Glomerular endothelial cell (primary cell): Measurements from ENCODE around the gene GGACT. TPM values are rescaled to one million over a fixed set of nuclear protein-coding genes. Genes with fewer than 3 reads are reported as not detected.
"Not testable (repeated sequence)": the region's sequence is repeated elsewhere in the genome, so short reads cannot be mapped to it uniquely, and the experiment has no call there.

Source experiments
- DNase-seq: peaks from one replicate; pipeline ENCODE4 v3.0.0-alpha.2; 2011; ENCODE audit warnings: low read depth, low spot score; ENCODE audit errors: extremely low read depth
- total RNA-seq: library from RNA; depleted of rRNA; stranded (reverse); fragments of >200 nt; gene quantifications from 2 replicates; pipeline ENCODE4 v1.2.3, GENCODE V29; 2015

GGACT gene
- total RNA-seq, result 6.4 and 7.3 TPM in 2 replicates

DNA sequence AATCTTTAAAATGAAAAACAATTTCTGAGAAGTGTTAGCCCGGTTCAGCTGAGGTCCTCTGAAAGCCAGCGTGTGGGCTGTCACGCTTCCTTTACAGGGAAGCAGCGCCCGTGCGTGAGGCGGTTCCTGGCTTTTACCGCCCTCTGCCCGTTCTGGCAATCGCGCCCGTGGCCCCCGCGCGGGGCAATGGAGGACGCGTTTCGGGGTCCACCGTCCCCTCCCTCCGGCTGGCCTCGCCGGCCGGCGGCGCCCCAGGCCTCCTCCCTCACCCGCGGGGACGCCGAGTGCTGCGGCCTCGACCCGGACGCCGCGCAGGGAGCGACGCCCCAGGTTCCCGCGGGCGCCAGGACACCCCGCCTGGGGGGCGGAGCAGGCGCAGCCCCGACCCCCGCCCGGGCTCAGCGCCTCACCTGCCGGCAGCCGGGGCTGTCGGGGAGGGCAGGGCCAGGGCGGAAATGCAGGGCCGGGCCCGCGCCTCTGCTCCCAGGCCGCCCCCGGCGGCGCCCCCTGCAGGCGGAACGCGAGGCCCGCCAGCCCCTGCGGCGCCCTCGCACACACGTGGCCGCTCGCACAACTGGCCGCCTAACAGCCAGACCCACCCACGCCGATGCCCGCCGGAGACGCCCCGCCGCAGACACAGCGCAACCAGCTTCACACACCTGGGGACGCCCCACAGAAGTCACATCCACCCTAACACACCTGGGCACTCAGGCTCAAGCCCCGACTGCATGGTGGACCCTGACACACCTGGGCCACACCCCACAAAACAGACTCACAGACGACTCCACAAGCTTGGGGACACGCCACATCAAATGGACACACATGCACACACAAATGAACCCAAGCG, at the start of gene GGACT:
GGACT (minus strand) TSS at position 459 of the 847 bp plus-strand sequence. CDS start 56,198 bp downstream, outside the sequence.
- DNase-seq, result no peak

GRCh38 chr13:100637796-100638195, 49.2 kb upstream of the GGACT start:
- DNase-seq, result no peak

GRCh38 chr13:100637380-100637779, 48.8 kb upstream of the GGACT start:
- DNase-seq, result no peak

DNA sequence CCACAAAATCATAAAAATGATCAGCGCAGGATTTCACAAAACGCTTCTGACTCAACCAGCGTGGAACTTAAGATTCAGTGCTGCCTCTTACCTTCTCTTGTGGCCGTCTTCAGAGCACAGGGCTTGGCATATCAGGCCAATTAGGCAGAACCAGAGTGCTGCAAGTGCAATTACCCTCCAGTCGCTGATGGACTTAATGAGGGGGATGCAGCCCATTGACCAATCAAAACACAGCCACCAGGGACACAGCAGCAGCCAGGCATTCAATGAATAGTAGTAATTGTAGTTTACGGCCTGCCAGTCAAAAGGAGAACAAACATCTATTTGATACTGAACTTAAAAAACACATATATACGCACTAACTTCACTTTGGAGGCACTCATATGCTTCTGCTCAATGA, 47.9 kb upstream of the GGACT start:
- no peak for DNase-seq

GRCh38 chr13:100636004-100636403, 47.4 kb upstream of the GGACT start:
- DNase-seq, result no peak

DNA sequence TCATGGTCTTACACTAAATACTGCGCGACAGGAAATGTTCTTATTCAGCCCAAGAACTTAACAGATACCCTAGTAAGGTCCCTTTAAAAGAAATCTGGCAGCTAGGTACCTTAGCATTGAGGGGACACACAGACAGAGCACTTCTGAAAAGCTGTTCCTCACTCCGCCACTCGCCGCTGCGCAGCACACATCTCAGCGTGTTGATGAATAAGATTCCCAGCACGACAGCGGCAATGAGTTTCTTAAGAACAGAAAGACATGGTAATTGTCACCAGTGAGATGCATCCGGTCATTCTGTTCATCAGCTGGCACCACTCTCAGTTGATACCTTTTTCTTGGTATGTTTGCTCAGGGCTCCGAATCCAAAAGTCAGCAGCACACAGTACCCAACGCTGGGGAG, 46.1 kb upstream of the GGACT start:
- DNase-seq, result no peak

- no peak for DNase-seq
These were observed 44.9 kb upstream of the GGACT start for GRCh38 chr13:100633461-100633860.

DNA sequence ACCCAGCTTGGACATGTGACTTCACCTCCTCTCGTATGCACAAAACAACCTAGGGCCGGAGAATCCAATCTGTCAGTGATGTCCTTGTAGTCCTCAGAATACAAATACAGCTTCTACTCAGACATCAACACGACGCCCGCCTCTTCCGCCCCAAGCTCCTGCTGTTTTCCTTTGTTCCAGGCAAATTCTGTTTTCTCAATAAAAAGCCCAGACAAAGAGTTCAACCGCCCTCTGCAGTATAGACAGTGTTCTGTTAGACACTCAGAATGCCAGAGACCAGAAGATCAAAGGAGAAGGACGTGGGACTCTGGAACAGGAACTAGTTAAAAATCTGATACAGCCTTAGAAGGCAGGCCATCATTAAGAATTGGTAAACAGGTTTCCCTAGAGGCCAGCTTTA, 42.0 kb upstream of the GGACT start:
- no peak for DNase-seq

GRCh38 chr13:100627120-100627519, 38.5 kb upstream of the GGACT start:
- no peak for DNase-seq

- DNase-seq, result no peak
These were observed 36.9 kb upstream of the GGACT start for GRCh38 chr13:100625447-100625846.

DNA sequence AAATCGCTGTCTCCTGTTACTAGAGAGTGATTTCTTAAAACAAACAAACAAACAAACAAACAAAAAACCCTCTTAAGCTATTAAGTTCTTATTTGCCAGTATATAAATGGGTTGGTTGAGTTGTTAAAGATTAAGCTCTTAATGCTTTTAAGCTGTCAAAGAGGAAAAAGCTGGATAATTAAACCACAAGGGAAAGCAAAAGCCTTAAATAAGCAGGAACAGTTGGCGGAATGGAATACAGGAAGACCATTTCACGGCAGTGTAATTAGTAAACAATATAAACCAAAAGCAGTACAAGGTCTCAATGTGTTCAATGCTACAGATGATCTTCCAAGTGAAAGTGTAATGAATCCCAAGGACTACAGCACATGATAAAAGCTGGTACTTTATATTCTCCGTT, 32.2 kb upstream of the GGACT start:
- no peak for DNase-seq

DNA sequence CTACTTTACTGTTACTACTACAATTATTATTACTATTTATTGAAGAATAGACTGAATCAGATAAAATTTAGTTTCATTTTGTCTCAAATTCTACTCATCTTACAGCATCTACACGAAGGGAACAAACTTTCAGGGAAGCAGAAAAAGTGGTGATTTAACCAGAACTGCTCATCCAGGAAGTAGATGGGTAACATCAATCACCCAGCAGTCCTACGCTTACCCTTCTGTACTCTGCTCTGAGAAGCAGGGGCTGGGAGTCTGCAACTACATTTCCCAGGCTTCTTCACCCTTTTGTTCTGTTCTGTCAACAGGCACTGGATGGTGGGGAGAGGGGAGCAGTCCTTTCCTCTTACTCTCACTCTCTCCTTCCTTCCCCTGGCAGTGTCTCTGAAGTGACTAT, 31.4 kb upstream of the GGACT start:
- DNase-seq, result no peak

DNA sequence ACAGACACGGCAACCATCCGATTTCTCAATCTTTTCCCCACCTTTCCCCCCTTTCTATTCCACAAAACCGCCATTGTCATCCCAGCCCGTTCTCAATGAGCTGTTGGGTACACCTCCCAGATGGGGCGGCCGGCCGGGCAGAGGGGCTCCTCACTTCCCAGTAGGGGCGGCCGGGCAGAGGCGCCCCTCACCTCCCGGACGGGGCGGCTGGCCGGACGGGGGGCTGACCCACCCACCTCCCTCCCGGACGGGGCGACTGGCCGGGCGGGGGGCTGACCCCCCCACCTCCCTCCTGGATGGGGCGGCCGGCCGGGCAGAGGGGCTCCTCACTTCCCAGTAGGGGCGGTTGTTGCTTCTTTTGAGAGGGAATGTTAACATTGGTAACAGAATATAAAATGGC, 30.3 kb upstream of the GGACT start:
- not testable (repeated sequence) for DNase-seq

DNA sequence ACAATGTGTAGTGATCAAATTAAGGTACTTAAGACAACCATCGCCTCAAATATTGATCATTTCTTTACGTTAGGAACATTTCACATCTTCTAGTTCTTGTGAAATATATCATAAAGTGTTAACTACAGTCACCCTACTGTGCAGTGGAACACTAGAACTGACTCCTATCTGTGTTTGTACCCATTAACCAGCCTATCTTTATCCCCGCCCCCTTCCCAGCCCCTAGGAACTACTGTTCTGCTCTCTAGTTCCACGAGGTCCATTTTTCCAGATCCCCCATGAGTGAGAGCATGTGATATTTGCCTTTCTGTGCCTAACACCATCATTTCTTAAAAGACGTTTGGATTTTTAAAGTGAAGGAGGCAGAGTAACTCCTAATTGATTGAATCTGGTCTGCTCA, 24.4 kb upstream of the GGACT start:
- DNase-seq, result no peak

DNA sequence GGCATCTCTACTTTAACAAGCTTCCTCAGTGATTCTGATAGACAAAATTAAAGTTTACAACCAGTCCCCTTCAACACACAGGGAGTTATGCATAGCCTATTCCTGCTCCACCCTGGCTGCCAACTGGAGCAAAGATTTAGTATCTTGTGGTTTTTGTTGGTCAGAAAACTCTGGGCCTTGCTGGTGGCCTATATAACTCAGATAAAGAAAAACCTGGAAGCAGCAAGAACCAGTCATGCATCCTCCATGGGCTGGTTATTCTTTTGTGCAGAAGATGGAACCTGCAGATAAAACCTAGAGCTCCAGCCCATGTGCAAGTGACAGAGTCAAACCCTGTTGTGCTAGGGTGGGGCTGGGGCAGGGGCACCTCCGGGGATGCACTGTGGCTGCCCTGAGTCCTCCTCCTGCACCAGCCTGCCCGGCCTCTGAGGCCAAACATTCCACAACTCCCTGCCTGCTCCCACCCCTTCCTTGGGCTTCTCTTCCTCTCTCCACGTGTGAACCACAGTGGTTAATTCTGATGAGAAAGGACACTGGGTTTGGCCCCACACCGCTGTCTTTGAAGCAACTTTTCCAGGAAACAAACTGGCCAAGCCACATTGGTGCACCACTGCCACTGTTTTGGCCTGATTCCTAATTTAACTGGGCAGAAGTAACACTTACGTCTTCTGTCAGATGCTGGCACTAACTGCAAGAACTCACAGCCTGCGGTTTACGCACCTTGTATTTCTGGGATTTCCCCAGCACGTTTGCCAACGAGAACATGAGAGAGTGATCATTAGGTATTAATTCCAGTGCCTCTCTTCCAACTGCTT, 23.3 kb upstream of the GGACT start:
- no peak for DNase-seq

GRCh38 chr13:100610391-100611347, 22.1 kb upstream of the GGACT start:
- no peak for DNase-seq

GRCh38 chr13:100608906-100609305, 20.3 kb upstream of the GGACT start:
- no peak for DNase-seq

DNA sequence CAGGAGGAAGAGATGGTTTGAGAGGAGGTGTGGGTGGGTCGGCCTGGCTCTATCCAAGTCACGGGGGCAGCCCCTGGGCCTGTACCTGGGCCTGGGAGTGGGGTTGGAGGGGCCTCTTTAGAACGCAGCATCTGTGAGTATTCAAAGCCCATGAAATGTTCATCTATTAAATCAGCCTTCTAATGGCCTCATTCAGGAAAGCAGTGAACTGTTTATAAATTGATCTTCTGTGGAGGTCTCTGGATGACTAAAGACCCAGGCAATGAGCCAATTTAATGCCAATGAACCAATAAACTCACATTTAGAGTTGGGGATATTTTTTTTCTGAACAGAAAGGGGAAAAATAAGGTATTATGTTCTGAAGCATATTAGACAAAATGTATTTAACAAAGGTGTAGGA, 19.9 kb upstream of the GGACT start:
- no peak for DNase-seq

DNA sequence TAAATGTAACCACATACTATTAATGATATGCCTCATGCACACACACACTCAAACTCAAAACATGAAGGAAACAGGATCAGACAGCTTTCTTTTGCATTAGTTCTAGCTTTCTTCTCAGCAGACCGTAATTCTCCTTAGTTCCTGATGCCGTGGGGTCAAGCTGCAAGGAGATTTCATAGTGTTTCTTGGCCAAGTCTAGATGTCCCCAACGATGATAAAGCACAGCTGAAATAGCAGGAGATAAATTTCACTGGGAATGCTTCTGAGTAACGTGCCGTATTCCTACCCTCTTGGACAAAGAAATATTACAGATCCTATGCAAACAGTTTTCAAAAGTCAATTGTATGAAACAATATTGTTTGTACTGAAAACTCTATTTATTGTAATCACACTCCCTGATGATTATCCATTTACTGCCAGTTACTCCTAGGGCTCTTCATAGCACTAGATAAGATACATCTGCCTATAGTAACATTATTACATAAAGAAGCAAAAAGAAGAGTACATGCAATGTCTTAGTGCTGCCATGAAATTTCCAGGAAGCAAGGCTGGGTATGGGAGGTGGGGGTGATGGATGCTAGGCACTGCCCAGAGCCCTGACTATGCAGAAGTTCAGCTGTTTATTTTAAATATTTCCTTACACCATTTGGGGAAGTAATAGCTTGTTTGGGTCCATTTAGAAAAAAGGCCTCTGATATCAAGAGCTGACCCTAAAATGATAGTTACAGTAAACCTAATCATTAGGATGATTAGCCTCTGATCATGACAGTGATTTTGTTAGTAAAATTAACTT, 16.5 kb upstream of the GGACT start:
- DNase-seq, result no peak

- DNase-seq, result no peak
These were observed 14.0 kb upstream of the GGACT start for GRCh38 chr13:100602493-100603111.
